PFSK-1 (cell line): Measurements from ENCODE around the gene JPH2.

Experiments
- FOXP2 ChIP-seq: optimal IDR thresholded peaks from 2 replicates; pipeline ENCODE3; 2011; ENCODE audit warnings: borderline replicate concordance, control low read depth, inconsistent platforms; ENCODE audit not compliant: insufficient read depth; ENCODE audit errors: extremely low read length, extremely low read depth
- POLR2AphosphoS5 ChIP-seq: IDR thresholded peaks from 2 replicates; pipeline ENCODE4 v1.6.1; 2012; ENCODE audit warnings: low read depth, mild to moderate bottlenecking, control low read depth, low read length, moderate library complexity
- SIN3A ChIP-seq: IDR thresholded peaks from 2 replicates; pipeline ENCODE4 v1.6.1; 2012; ENCODE audit warnings: mild to moderate bottlenecking, low read length, moderate library complexity, borderline replicate concordance; ENCODE audit not compliant: insufficient read depth
- TAF1 ChIP-seq: IDR thresholded peaks from 2 replicates; pipeline ENCODE4 v1.6.1; 2012; ENCODE audit warnings: low read length, control low read depth, borderline replicate concordance; ENCODE audit not compliant: insufficient read depth
- TF ChIP-seq, protein P1 (sequence below), 2 experiments: IDR thresholded peaks; 2 replicates each; pipeline versions ENCODE4 v1.6.1 to v1.8.0; 2011 to 2012; ENCODE audit warnings: low read depth in 2 of 2, low read length in 2 of 2, control low read depth in 1 of 2, inconsistent platforms in 1 of 2, mild to moderate bottlenecking in 1 of 2, moderate library complexity in 1 of 2; ENCODE audit not compliant: insufficient read depth in 1 of 2

JPH2 gene

DNA sequence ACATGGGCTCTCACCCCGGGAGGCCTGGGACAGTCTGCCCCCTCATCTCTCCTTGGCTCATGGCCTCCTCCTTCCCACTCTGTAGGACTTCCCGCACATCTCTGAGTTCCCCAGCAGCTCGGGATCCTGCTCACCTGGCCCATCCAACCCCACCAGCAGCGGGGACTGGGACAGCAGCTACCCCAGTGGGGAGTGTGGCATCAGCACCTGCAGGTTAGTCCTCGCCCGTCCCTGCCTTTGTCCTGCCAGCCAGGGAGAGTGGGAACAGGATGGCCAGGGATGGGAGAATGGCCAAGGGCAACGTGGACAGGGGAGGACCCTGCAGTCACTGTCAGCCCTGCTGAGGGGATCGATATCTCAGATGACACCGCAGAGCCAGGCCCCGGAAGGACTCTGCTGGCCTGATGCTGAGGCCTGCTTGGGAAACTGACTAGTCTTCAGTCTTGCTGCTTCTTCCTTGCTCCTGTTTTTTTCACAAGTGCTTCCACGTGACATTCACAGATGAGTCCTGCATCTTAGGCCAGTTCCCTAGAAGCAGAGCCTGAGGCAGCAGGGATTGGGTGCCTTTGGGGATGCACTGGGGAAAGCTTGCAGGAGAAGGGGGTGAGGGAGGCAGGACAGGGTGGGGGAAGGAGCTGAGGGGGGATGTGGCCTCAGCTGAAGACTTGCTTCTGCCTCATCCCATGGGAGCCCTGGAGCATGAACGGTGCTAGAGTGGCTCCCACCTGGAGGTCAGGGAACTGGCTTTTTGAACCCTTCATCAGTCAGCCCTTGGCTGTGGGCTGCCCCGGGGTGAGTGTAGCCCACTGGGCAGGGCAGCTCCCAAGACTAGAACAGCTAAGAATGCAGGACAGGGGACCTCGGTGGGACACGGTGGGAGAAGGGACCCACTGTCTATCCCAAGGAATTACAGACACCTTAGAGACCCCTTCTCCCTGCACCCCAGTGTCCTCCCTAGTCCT, 120.1 kb downstream of the JPH2 start:
- TF ChIP-seq FOXP2 (no peak), TAF1 (no peak), SIN3A (no peak), POLR2AphosphoS5 (no peak)
- TF ChIP-seq, protein P1, sequence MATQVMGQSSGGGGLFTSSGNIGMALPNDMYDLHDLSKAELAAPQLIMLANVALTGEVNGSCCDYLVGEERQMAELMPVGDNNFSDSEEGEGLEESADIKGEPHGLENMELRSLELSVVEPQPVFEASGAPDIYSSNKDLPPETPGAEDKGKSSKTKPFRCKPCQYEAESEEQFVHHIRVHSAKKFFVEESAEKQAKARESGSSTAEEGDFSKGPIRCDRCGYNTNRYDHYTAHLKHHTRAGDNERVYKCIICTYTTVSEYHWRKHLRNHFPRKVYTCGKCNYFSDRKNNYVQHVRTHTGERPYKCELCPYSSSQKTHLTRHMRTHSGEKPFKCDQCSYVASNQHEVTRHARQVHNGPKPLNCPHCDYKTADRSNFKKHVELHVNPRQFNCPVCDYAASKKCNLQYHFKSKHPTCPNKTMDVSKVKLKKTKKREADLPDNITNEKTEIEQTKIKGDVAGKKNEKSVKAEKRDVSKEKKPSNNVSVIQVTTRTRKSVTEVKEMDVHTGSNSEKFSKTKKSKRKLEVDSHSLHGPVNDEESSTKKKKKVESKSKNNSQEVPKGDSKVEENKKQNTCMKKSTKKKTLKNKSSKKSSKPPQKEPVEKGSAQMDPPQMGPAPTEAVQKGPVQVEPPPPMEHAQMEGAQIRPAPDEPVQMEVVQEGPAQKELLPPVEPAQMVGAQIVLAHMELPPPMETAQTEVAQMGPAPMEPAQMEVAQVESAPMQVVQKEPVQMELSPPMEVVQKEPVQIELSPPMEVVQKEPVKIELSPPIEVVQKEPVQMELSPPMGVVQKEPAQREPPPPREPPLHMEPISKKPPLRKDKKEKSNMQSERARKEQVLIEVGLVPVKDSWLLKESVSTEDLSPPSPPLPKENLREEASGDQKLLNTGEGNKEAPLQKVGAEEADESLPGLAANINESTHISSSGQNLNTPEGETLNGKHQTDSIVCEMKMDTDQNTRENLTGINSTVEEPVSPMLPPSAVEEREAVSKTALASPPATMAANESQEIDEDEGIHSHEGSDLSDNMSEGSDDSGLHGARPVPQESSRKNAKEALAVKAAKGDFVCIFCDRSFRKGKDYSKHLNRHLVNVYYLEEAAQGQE (IDR thresholded peaks at IDR 0.05; ENCODE audit: insufficient read depth in 1 of 2, low read depth in 2 of 2, low read length in 2 of 2) = no peak

DNA sequence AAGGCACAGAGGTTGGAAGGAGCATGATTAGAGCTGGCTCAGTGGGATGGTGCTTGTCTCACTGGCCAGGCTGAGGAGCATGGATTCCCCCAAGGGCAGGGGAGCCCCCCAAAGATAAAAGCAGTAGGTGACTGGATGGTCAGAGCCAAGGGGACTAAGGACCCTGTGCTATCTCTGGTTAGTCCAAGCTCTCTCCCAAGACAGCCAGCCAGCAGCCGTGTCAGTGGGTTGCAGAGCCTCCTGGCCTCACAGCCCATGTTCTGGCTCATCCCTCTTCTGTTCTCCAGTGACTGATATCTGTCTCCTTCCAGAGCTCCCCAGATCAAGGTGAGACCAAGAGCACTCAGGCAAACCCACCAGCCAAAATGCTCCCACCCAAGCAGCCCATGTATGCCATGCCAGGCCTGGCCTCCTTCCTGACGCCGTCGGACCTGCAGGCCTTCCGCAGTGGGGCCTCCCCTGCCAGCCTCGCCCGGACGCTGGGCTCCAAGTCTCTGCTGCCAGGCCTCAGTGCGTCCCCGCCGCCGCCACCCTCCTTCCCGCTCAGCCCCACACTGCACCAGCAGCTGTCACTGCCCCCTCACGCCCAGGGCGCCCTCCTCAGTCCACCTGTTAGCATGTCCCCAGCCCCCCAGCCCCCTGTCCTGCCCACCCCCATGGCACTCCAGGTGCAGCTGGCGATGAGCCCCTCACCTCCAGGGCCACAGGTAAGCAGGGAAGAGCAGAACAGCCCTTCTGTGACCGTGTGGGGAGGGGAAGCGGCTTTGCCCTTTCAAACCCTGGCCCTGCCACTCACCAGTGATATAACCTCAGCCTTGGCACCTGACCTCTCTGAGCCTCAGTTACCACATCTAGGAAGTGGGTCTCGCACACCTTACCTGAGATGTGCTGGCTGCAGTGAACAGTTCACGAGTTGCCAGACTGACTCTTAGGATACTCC, 121.3 kb downstream of the JPH2 start:
- no peak for TF ChIP-seq POLR2AphosphoS5
- no peak for TF ChIP-seq SIN3A
- no peak for TF ChIP-seq TAF1
- TF ChIP-seq, protein P1 (IDR thresholded peaks at IDR 0.05; ENCODE audit: insufficient read depth in 1 of 2, low read depth in 2 of 2, low read length in 2 of 2) = no peak
- TF ChIP-seq FOXP2 = no peak

DNA sequence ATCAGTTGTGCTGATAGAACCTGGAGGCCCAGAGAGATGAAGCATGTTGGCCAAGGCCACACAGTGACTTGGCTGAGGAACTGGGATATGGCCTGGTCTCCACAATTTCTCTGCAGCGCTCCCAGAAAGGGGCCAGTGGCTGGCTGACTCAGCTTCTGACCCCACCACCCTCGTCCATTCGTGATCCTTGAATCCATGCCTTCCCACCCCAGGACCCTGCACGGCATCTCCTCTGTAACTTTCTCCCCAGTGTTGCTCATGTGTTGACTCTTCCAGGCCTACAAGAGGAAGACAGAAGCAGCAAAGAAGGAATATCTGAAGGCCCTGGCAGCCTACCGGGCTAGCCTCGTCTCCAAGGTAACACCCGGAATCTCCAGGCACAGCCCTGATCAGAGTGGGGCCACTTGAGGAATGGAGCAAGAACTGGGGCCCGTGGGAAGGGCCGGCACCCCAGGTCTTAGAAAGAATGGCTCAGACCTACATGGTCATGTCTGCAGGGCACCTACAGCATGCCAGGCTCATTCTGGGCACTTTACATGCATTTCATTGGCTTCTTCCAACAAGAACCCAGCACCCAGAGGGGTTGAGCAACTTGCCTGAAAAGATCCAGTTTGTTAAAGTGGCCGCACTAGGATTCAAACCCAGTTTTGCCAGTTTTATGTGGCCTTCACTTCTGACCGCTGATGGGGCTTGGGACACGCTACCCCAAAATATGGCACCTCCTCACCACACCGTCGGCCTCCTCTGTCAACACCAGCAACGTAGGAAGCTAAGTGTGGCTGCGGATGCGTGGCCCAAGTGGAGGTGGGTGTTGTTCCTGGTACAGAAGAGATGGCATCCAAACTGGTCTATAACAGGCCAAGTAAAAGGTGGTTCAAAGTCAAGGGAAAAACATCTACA, 122.2 kb downstream of the JPH2 start:
- TF ChIP-seq SIN3A = no peak
- TF ChIP-seq POLR2AphosphoS5 = no peak
- TF ChIP-seq TAF1 = no peak
- TF ChIP-seq, protein P1 (IDR thresholded peaks at IDR 0.05; ENCODE audit: insufficient read depth in 1 of 2, low read depth in 2 of 2, low read length in 2 of 2) = no peak
- no peak for TF ChIP-seq FOXP2
